GM21723 (cell line): Measurements from ENCODE around the gene DDX21.
A peak's percentile ranks its signal among the peaks of the same experiment; 100 is the strongest.
"Not testable (repeated sequence)": the region's sequence is repeated elsewhere in the genome, so short reads cannot be mapped to it uniquely, and the experiment has no call there.

Experiments used
- ATAC-seq: cut with Tn5 transposase; IDR thresholded peaks from one replicate; pipeline ENCODE4 v1.9.1; 2021; ENCODE audit warnings: mild to moderate bottlenecking, moderate library complexity; ENCODE audit not compliant: unreplicated experiment

Gene DDX21

DNA sequence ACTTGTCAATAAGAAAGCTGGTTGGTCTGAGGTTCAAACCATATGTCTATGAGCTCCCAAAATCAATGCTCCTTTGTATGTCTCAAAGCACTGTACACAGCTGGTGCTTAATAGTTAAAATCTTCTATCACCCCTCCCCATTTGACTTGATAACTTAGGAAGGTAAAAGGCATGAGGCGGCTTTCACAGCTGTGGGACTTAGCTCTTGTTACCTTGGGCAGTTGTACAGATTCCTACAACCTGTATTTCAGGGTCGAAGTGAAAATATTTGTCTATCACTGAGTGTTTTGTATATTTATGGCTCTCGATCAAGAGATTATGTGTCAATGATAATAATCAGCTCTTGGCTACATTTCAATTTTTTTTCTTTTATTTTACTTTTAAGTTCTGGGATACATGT is 31.6 kb downstream of the DDX21 start:
- no peak for ATAC-seq

DNA sequence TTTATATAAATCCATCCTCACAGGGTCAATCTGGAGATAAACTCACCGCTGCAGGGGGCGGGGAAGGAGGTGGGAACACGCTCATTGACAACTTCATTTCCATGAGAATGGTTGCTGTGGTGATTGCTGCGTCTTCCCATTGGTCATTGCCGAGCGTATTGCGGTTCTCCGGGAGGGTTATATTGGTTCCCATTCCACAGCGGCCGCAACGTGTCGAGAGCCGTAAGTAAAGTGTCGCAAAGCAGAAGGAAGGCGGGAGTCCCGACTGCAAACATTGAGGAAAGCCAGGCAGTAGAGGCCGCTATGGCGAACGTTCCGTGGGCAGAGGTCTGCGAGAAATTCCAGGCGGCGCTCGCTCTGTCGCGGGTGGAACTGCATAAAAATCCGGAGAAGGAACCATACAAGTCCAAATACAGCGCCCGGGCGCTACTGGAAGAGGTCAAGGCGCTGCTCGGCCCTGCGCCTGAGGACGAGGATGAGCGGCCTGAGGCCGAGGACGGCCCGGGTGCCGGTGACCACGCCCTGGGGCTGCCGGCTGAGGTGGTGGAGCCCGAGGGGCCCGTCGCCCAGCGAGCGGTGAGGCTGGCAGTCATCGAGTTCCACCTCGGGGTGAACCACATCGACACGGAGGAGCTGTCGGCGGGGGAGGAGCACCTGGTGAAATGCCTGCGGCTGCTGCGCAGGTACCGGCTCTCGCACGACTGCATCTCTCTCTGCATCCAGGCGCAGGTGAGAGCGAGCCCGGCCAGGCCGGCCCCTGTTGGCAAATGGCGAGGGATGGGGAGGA is 32.8 kb downstream of the DDX21 start, which contains the start of gene KIFBP:
Gene KIFBP (plus strand): TSS at position 274 of the 787 bp plus-strand sequence. CDS start 30 bp downstream, at position 304.
- ATAC-seq, result peak; percentile 88

DNA sequence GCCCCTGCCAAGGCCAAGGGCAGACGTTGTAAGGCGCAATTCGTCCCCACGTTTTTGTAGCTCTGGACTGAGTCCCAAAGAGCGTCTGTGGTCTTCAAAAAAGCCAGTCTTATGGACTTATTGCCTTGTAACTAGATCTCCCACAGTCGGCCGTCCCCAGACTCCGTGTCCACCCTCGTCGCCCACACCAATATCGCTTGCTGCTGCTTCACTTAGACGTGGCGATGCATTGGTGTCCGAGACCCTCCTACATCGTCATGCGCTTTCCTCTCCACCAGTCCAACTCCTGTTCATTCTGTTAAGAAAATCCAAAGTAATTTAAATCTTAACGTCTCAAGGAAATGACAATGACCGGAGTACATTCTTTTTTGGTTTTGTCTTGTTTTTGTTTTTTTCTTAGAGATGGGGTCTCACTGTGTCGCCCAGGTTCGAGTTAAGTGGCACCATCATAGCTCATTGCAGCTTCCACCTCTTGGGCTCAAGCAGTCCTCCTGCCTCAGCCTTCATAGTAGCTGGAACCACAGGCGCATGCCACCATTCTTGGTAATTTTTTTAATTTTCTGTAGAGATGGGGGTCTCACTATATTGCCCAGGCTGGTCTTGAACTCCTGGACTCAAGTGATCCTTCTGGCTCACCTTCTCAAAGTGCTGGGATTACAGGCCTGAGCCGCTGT is 33.5 kb downstream of the DDX21 start:
- no peak for ATAC-seq

DNA sequence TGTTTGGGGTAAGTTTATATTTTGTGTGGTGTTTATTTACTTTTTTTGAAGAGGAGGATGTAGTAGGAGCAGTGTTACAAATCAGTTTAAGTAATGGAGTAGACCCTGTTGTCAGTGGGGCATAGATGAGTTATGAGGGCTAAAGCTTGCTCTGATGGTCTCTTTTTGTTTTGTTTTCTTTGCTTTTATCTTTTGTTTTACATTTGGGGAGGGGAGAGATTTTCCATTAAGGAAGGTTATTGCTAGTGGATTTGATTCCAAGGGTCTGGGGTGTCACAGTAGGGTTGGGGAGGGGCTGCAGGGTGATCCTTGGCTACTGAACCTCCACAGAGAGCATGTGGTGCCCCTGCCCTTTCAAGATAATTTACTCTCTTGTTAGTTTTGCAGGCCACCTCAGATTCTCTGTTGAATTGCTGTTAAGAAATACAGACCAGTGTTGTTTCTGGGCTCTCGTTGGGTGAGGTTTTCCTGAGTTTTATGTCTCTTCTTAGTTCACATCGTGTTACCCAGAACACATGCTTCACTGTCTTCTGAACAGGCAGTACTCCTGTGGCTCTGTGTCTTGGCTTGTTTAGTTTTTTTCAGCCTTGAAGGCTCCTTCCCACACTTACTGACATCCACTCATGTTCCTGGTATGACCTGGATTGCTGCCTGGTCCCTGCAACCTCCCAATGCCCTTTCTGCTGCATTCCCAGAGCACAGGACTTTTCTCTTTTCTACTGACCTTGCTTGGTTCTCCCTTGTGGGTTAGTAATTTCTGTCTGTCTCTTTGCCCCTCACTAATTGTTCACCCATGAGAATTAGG is 36.9 kb downstream of the DDX21 start:
- ATAC-seq, result no peak

DNA sequence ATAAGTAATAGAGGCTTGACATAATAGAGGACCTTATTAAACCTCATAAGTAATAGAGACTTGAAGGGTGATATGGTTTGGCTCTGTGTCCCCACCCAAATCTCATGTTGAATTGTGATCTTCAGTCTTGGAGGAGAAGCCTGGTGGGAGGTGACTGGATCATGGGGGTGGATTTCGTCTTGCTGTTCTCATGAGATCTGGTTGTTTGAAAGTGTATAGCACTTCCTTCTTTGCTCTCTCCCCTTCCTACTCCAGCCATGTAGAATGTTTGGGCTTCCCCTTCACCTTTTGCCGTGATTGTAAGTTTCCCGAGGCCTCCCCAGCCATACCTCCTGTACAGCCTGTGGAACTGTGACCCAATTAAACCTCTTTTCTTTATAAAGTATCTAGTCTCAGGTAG is 41.2 kb downstream of the DDX21 start:
- ATAC-seq, result peak; percentile 25

DNA sequence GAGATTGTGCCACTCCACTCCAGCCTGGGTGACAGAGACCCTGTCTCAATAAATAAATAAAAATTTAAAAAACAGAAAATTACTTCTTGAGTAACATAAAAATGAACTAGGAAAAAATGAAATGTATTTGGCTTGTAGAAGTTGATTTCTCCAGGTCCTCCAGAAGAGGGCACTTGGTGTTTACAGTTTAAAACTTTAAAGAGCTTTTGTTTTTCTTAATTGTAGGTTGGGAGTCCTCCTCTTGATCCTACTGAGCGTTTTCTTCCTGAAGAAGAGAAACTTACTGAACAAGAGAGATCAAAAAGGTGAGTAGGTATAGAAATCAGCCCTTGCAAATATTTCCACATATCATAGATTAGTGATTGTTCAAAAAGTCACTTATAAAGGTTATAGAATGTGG is 48.9 kb downstream of the DDX21 start:
- no peak for ATAC-seq

DNA sequence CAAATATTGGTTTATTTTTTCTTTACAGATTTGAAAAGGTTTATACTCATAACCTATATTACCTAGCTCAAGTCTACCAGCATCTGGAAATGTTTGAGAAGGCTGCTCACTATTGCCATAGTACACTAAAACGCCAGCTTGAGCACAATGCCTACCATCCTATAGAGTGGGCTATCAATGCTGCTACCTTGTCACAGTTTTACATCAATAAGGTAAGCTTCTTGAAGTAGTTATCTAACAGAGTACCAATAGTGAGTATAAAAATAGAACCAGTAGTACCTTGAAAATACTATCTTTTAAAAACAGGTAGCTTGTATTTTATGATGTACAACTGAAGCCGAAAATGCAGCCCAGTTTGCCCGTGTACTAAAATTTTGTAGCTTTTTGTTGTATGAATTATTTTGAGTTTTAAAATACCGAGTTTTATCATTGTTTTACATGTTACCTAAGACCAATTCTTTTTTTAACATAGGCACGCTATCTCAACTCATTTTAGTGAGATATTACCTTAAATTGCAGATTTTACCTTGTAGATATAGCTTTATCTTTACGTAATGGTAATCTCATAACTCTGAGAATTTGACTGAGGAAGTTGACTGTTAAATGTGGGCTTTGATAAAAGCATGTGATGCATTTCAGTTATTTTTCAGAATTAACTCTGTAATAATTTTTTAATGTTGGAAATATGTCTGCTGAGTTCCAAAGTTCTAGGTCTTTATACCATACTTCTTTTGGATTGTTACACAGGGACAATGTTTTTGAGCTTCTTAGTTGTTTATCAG is 49.9 kb downstream of the DDX21 start:
- no peak for ATAC-seq

DNA sequence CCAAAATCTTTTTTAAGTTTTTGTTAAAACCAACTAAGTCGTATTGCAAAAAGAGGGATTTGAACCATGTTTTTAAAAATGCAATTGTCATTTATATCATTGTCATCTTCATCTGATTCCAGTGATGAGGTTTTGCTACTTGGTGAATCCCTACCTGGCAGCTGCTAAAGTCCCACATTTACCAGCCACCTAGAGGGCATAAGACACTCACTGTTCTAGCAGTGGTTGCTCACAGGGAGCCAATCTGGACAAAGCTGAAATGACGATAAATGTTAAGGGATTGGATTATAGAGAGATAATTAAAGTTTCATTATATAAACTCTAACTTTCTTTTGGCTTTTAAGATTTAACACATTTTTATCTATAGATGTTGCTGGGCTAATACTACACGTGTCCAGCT is 51.3 kb downstream of the DDX21 start:
- no peak for ATAC-seq

DNA sequence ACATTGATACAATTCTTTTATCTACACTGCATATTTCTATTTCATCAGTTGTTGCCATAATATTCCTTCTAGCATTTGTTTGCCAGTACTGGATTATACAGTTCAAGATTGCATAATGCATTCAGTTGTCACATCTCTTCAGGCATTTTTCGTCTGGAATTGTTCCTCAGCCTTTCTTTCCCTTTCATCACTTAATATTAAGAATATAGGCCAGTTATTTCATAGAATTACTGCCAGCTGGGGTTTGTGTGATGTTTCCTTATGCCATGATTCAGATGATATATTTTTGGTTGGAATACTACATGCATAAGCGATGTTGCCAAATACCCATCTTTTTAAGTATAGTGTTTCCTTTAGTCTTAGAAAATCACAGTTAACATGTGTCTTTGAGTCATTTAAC is 53.4 kb downstream of the DDX21 start:
- ATAC-seq, result no peak

DNA sequence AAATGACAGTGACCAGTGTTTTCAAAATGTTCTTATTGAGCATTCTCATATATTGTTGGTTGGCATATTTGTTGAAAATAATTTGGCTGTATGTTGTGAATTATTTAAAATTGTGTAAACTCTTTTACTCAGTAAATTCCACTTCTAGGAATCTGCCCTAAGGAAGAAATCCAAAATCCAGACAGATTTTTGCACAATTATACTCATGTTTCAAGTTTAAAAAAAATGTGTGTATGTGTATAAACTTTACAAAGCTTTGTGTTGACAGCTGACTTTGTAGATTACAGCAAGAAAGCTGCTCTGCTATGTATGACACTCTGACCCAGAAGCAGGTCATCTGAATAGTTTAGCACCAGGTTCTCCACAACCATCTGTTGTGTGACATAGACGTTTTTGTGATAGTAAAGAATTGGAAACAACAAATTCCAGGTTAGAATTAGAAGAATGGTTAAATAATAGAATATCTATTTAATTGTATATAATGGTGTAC is 54.2 kb downstream of the DDX21 start:
- ATAC-seq, result no peak

DNA sequence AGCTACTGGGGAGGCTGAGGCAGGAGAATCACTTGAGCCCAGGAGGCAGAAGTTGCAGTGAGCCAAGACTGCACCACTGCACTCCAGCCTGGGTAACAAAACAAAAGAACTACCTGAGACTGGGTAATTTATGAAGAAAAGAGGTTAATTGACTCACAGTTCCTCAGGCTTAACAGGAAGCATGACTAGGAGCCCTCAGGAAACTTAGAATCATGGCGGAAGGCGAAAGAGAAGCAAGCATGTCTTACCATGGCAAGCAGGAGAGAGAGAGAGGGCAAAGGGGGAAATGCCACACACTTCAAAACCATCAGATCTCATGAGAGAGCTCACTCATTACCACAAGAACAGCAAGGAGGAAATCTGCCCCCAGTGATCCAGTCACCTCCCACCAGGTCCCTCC is 56.8 kb downstream of the DDX21 start:
- not testable (repeated sequence) for ATAC-seq

DNA sequence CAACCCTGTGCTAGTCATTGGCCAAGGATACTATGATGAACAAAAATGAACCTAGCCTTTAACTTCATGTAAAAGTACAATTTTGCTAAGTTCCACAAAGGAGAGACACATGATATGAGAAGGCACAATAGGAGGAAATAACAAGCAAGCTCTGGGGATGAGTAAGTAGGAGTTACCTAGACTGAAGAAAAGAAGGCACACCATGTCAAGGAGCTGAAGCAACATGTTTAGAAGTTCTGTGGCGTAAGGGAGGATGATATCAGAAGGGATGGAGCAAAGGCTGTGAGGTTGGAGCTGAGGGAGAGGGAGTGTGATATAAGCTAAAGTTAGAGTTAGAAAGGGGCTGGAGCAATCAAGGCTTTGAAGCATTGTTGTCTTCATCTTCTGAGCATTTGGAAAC is 58.2 kb downstream of the DDX21 start:
- ATAC-seq, result no peak

DNA sequence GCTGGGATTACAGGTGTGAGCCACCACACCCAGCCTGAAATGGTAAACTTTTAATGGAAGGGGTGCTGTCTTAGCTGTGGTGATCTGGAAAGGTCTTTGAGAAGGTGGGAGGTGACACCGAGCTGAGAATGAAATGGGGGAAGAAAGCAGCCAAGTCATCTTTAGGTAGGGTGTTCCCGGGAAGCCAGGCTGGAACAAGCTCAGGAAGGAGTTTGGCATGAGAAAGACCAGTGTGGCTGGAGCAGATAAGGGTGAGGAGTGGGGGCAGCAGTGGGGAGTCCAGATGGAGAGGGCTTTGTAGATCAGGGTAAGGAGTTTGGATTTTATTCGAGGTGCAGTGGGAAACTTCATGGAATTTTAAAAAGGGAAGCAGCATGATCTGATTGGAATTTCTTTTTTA is 62.6 kb downstream of the DDX21 start:
- ATAC-seq, result no peak

DNA sequence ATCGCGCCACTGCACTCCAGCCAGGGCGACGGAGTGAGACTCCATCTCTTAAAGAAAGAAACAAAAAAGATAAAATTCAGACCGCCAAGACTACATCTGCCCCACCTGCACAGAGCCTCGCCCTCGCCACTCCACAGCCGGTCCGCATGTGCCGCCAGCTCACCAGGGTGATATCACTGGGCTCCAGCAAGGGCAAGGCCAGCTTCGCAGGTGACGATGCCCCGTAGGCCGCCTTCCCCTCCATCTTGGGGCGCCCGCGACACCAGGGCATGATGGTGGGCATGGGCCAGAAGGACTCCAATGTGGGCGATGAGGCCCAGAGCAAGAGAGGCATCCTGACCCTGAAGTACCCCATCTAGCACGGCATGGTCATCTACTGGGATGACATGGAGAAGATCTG is 66.6 kb downstream of the DDX21 start:
- no peak for ATAC-seq

DNA sequence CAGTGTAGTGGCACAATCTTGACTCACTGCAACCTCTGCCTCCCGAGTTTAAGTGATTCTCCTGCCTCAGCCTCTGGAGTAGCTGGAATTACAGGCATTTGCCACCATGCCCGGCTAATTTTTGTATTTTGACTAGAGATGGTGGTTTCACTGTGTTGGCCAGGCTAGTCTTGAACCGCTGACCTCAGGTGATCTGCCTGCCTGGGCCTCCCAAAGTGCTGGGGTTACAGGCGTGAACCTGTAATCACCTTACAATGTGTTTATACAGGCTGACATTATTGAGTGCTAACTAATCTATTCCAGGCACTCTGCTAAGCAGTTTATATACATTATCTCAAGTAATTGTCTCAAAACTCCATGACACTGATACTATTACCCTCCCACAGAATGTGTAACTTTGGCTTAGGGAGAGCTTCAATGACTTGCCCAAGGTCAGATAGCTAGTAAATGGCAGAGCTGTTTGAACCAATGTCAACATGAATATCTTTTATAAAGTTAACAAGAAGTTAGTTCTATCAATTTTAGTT is 69.5 kb downstream of the DDX21 start:
- no peak for ATAC-seq

DNA sequence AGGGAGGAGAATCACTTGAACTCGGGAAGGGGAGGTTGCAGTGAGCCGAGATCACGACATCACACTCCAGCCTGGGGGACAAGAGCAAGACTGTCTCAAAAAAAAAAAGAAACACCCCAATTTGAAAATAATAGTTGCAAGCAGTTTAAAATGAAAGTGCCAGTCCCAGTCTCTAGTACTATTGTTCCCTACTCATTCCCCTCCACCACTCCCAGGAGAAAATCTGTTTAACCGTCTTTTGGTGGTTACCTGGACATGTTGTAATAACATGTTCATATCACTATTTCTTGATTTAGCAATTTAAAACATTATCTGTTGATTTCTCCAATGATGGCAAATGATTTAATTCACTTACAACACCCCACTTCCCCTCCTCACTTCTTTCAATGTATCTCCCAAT is 77.3 kb downstream of the DDX21 start:
- ATAC-seq, result no peak
